NCI-H2171 (cell line): ENCODE data around the gene DHRS13.
A peak's percentile ranks its signal among the peaks of the same experiment; 100 is the strongest.
"Not testable (repeated sequence)": the region's sequence is repeated elsewhere in the genome, so short reads cannot be mapped to it uniquely, and the experiment has no call there.

Experiments
- DNase-seq: peaks from one replicate; lab custom pipeline; 2025; lab: John Stamatoyannopoulos, UW

Gene DHRS13

DNA sequence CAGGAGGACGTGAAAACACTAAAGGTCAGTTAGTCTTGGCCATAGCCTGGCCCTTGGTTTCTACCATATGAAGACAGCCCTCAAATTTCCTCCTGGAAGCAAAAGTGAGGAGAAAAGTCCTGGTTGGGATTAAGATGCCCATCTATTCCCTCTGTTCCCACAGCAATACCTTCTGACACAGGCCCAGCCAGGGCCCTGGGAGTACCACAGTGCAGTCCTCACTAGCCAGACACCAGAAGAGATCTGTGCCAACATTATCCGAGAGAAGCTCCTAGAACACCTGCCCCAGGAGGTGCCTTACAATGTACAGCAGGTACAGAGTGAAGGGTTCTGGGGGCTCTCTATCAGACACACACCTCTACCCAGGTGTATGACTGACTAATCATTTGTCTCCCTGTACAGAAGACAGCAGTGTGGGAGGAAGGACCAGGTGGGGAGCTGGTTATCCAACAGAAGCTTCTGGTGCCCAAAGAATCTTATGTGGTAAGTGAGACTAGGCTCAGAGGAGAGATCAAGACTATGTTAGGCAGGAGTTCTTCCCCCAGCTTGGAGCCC lies 44.0 kb downstream of the DHRS13 start:
- DNase-seq = no peak

GRCh38 chr17:28857905-28858800 lies 44.7 kb downstream of the DHRS13 start:
- DNase-seq = no peak

GRCh38 chr17:28856028-28856574 lies 46.8 kb downstream of the DHRS13 start:
- no peak for DNase-seq

DNA sequence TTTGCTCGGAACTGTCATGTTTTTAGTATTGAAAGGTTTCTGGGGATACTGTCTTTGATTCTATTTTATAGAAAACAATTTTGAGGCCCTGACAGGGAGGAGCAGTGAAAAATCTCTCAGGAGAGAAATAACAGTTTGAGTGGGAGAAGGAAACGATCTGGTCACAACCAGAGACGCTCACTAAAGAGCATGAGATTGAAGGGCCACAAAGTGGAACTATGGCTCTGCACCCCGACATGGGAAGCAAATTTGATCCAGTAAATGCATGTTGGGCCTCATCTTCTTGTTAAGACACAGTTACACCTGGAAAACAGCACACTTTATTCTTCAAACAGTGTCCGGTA lies 47.6 kb downstream of the DHRS13 start:
- no peak for DNase-seq

DNA sequence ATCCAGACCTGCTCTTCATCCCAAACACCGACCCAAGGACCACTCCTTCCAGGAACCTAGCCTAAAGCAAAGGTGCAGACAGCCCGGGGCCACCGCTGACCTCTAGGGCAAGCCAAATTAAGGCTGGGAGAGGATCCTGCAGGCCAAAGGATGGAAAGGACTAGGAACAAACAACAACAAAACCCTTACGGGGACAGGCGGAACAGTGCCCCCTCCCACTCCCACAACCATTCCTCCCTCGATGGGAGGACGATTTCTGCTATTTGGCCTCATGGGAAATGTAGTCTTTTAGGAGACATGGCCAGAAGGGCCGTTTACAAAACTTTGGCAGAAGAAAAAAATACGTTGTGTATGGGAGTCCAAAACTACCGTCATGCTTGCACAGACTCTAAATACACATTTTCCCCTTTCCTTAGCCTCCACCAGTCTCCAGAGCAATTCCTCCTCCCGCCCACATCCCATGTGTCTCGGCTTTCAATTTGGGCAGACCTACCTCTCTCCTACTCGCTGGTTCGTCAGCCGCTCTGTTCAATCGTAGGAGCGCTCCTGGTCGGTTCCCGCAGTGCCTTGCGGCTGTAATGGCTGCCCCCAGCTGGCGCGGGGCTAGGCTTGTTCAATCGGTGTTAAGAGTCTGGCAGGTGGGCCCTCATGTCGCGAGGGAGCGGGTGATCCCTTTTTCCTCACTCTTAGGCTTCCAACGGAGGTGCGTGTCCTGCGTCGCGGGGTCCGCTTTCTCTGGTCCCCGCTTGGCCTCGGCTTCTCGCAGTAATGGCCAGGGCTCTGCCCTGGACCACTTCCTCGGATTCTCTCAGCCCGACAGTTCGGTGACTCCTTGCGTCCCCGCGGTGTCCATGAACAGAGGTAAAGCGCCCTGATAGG lies 48.2 kb downstream of the DHRS13 start, which contains the start of gene ERAL1:
Gene ERAL1 (plus strand): TSS at position 560 of the 879 bp plus-strand sequence. CDS start 19 bp downstream, at position 579.
- peak; percentile 88 for DNase-seq

GRCh38 chr17:28853295-28853694 lies 49.6 kb downstream of the DHRS13 start:
- no peak for DNase-seq

DNA sequence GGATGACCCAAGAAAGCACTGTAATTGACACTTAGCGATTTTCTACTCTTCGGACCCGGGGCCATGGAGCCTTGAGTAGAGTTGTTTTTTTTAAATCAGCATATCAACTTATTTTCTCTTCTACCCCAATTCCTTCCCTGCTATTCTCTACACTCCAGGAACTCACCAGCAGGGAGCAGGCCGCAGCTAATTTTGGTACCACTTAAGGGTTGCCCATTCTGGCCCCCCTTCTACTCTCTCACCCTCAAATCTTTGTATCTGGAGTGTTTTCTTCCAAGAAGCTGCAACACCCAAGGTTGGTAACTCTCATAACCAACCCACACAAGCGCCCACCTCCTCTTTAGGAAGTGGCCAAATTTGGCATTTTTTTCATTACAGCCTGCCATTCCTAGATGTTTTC lies 53.6 kb downstream of the DHRS13 start:
- no peak for DNase-seq

DNA sequence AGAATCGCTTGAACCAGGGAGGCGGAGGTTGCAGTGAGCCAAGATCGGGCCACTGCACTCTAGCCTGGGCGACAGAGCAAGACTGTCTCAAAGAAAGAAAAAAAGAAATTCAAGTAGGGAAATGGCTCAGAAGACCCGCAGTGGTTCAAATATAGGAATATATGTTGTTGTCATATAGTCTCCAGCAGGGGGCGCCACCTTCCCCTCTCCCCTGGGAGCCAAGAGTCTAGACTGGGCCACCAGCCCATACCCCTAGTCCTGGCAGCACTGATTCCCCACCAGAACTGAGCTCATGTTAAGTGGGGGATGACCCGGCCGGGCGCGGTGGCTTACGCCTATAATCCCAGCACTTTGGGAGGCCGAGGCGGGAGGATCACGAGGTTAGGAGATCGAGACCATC lies 54.2 kb downstream of the DHRS13 start:
- DNase-seq = not testable (repeated sequence)
